Stimulated activated naive CD8-positive, alpha-beta T cell treated with anti-CD3 and anti-CD28 coated beads, Interleukin-15, Interleukin-2, amounts not matched to agents 100 ng/mL and 50 ng/mL, for 24 hours (primary cell): ENCODE measurements around the gene SYNPR.
"Not testable (repeated sequence)": the region's sequence is repeated elsewhere in the genome, so short reads cannot be mapped to it uniquely, and the experiment has no call there.

ENCODE experiments used
- H3K27ac Mint-ChIP-seq: one replicate; pipeline ENCODE4 v1.8.0; 2021; ENCODE audit warnings: mild to moderate bottlenecking, mixed read lengths
- H3K27me3 Mint-ChIP-seq: one replicate; pipeline ENCODE4 v1.8.0; 2021; ENCODE audit warnings: mixed read lengths
- H3K36me3 Mint-ChIP-seq: one replicate; pipeline ENCODE4 v1.8.0; 2021; ENCODE audit warnings: low read depth, mixed read lengths
- H3K4me1 Mint-ChIP-seq: one replicate; pipeline ENCODE4 v1.8.0; 2021; ENCODE audit warnings: low read depth, mixed read lengths
- H3K4me3 Mint-ChIP-seq: one replicate; pipeline ENCODE4 v1.8.0; 2021; ENCODE audit warnings: mild to moderate bottlenecking, mixed read lengths
- H3K9me3 Mint-ChIP-seq: one replicate; pipeline ENCODE4 v1.8.0; 2021; ENCODE audit warnings: mixed read lengths

The SYNPR gene

DNA sequence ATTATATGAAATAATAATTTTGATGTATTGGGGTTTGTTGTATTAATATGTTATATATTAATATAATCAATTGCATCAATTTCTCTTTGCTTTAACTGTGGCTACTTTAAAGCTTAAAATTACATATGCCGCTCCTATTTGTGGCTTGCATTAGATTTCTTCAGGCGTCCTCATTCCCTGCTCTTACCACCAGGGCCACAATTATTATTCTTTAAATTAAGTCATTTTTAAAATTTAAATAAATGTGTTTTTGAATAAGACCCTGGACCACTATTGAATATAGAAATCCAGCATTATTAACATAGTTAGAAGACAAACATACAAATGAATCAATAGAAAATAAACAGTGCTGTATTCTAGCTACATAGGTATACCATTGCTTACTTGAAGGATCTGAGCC, 318.9 kb downstream of the SYNPR start:
- Mint-ChIP-seq H3K36me3 (no peaks in the 10 kb centered on the region), H3K4me1 (no peaks in the 10 kb centered on the region), H3K27me3 (no peaks in the 10 kb centered on the region), H3K4me3 (no peak overlapping the region), H3K9me3 (peaks cover 3% of the 10 kb centered on the region), H3K27ac (no peak overlapping the region)

- no peaks in the 10 kb centered on the region for H3K36me3 Mint-ChIP-seq
- H3K27me3 Mint-ChIP-seq, result no peaks in the 10 kb centered on the region
- H3K9me3 Mint-ChIP-seq, result no peaks in the 10 kb centered on the region
- H3K4me1 Mint-ChIP-seq, result no peaks in the 10 kb centered on the region
- H3K27ac Mint-ChIP-seq, result no peak overlapping the region
- no peak overlapping the region for H3K4me3 Mint-ChIP-seq
Observed at GRCh38 chr3:63607716-63608115, 329.6 kb downstream of the SYNPR start.

- H3K4me3 Mint-ChIP-seq, result no peak overlapping the region
- no peaks in the 10 kb centered on the region for H3K9me3 Mint-ChIP-seq
- no peak overlapping the region for H3K27ac Mint-ChIP-seq
- H3K36me3 Mint-ChIP-seq, result no peaks in the 10 kb centered on the region
- no peaks in the 10 kb centered on the region for H3K27me3 Mint-ChIP-seq
- H3K4me1 Mint-ChIP-seq, result no peaks in the 10 kb centered on the region
Observed at GRCh38 chr3:63609408-63609807, 331.3 kb downstream of the SYNPR start.

DNA sequence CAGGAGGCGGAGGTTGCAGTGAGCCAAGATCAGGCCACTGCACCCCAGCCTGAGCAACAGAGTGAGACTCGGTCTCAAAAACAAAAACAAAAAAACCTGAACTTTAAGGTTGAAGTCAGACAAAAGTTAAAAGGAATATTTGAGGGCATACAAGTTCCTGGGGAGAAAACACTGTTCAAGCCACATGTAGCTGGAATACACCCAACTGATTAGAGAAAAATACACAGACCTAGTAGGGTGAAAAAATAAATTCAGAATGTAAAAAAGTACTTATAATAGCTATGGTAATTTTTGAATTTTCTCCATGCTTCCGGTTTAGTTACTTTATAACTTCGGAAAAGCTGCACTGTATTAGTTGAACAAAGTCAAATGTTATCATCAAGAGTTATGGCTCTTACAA, 331.7 kb downstream of the SYNPR start:
- Mint-ChIP-seq H3K9me3 (no peaks in the 10 kb centered on the region), H3K27ac (no peak overlapping the region), H3K36me3 (no peaks in the 10 kb centered on the region), H3K27me3 (no peaks in the 10 kb centered on the region), H3K4me1 (no peaks in the 10 kb centered on the region), H3K4me3 (no peak overlapping the region)

GRCh38 chr3:63611382-63611781, 333.3 kb downstream of the SYNPR start:
- Mint-ChIP-seq H3K27ac (no peak overlapping the region), H3K9me3 (no peaks in the 10 kb centered on the region), H3K36me3 (no peaks in the 10 kb centered on the region), H3K27me3 (no peaks in the 10 kb centered on the region), H3K4me3 (no peak overlapping the region), H3K4me1 (no peaks in the 10 kb centered on the region)

- no peaks in the 10 kb centered on the region for H3K4me1 Mint-ChIP-seq
- no peak overlapping the region for H3K4me3 Mint-ChIP-seq
- H3K9me3 Mint-ChIP-seq, result no peaks in the 10 kb centered on the region
- H3K27me3 Mint-ChIP-seq, result no peaks in the 10 kb centered on the region
- H3K27ac Mint-ChIP-seq, result no peak overlapping the region
- H3K36me3 Mint-ChIP-seq, result no peaks in the 10 kb centered on the region
Observed at GRCh38 chr3:63613561-63613960, 335.5 kb downstream of the SYNPR start.

DNA sequence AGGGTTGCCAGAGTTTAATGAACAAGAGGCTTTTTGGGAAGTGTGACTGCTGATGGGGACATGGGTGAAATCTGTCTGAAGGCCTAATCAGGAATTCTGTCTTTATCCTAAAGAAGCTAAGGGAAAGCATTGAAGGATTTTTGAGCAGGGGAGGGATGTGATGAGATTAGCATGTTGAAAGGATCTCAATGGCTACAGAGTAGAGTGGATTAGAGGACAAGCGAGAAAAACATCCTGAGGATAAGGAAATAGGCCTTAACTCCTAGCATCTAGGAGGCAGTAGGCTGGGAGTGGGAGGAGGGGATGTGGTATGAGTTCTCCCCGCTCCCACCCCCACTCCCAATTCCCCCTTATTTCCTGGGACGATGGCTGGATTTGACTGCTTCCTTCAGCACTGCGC, 339.3 kb downstream of the SYNPR start:
- Mint-ChIP-seq H3K4me1 (no peaks in the 10 kb centered on the region), H3K27ac (no peak overlapping the region), H3K27me3 (no peaks in the 10 kb centered on the region), H3K9me3 (peaks cover 5% of the 10 kb centered on the region), H3K4me3 (no peak overlapping the region), H3K36me3 (no peaks in the 10 kb centered on the region)

GRCh38 chr3:63624941-63625560, 346.9 kb downstream of the SYNPR start:
- H3K27ac Mint-ChIP-seq, result no peak overlapping the region

GRCh38 chr3:63631670-63632069, 353.6 kb downstream of the SYNPR start:
- Mint-ChIP-seq H3K36me3 (no peaks in the 10 kb centered on the region), H3K4me3 (no peak overlapping the region), H3K4me1 (no peaks in the 10 kb centered on the region), H3K27me3 (peaks cover 3% of the 10 kb centered on the region), H3K27ac (no peak overlapping the region), H3K9me3 (peaks cover 7% of the 10 kb centered on the region)

More at GRCh38 chr3:63624941-63625560, 346.9 kb downstream of the SYNPR start:
- H3K4me3 Mint-ChIP-seq, result no peak overlapping the region
- H3K27me3 Mint-ChIP-seq, result no peaks in the 10 kb centered on the region
- H3K9me3 Mint-ChIP-seq, result peaks cover 5% of the 10 kb centered on the region
- H3K36me3 Mint-ChIP-seq, result no peaks in the 10 kb centered on the region
- no peaks in the 10 kb centered on the region for H3K4me1 Mint-ChIP-seq

DNA sequence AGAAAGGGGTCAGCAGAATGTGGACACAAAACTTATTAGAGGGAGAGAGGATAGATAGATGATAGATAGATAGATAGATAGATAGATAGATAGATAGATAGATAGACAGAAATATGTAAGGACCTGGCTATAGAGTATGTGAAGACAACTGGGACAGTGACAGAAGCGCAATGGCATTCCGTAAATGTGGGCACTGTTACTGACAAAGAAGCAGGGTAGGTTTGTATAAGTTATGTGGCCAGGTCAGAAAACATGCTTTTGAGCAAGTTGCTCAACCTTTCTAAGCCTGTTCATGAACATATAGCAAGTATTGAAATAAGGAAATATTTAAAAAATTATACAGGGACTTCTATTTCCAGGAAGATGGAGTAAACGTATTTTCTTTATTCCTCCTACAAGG, 357.1 kb downstream of the SYNPR start:
- Mint-ChIP-seq H3K4me3 (no peak overlapping the region), H3K4me1 (no peaks in the 10 kb centered on the region), H3K27ac (no peak overlapping the region), H3K36me3 (no peaks in the 10 kb centered on the region), H3K9me3 (peaks cover 15% of the 10 kb centered on the region), H3K27me3 (peaks cover 9% of the 10 kb centered on the region)

GRCh38 chr3:63639806-63640205, 361.7 kb downstream of the SYNPR start:
- H3K4me3 Mint-ChIP-seq, result no peak overlapping the region
- no peaks in the 10 kb centered on the region for H3K4me1 Mint-ChIP-seq
- H3K27ac Mint-ChIP-seq, result no peak overlapping the region
- H3K9me3 Mint-ChIP-seq, result peaks cover 20% of the 10 kb centered on the region
- no peaks in the 10 kb centered on the region for H3K36me3 Mint-ChIP-seq
- peaks cover 11% of the 10 kb centered on the region for H3K27me3 Mint-ChIP-seq

DNA sequence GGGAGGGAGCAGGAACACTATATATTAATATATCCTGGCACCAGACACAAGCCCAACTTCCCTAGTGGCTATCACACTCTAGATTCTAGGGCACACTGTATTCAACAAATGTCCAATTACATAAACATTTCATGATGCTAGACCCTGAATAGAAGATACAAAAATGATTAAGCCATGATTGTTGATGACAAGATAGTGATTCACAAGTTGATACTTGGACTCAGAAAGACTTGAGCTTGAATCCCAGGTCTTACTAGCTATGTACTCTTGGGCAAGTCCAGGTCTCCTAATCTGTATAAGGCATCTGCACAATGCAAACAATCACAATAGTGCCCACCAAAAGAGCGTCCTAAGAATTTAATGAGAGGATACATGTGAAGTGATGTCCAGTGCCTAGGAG, 364.4 kb downstream of the SYNPR start:
- Mint-ChIP-seq H3K27ac (no peak overlapping the region), H3K4me1 (no peaks in the 10 kb centered on the region), H3K36me3 (no peaks in the 10 kb centered on the region), H3K27me3 (peaks cover 12% of the 10 kb centered on the region), H3K4me3 (no peak overlapping the region), H3K9me3 (peaks cover 11% of the 10 kb centered on the region)

DNA sequence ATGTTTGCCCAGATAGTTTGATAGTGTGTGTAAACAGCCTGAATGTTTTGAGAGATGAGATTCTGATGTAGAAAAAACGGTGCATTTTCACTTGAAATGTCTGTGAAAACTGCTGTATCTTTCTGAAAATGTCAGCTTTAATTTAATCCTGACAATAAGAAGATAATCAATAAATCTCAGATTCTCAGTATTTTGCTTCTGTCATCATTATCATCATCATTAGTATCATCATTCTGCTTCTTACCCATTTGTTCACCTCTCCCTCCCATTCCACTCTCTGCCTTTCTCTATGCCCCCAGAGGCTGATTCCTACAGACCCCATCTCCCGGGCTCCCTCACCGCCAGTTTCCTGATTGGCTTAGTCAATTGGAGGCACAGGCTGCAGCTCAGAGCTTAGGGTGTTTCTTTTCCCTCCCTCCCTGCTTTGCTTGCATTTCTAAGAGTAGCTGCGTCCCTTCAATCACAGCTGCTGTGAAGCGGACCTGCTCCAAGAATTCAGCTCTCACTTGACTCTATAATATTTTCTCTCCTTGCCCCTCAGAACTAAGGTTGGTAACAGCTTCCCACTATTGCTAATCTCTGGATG, 366.2 kb downstream of the SYNPR start:
- no peak overlapping the region for H3K27ac Mint-ChIP-seq
- H3K9me3 Mint-ChIP-seq, result peaks cover 5% of the 10 kb centered on the region
- H3K27me3 Mint-ChIP-seq, result peaks cover 6% of the 10 kb centered on the region
- H3K4me3 Mint-ChIP-seq, result no peak overlapping the region
- no peaks in the 10 kb centered on the region for H3K36me3 Mint-ChIP-seq
- H3K4me1 Mint-ChIP-seq, result no peaks in the 10 kb centered on the region

GRCh38 chr3:63644928-63645781, 367.0 kb downstream of the SYNPR start:
- not testable (repeated sequence) for H3K36me3 Mint-ChIP-seq, H3K4me3 Mint-ChIP-seq, H3K4me1 Mint-ChIP-seq, H3K27ac Mint-ChIP-seq, H3K27me3 Mint-ChIP-seq, H3K9me3 Mint-ChIP-seq

DNA sequence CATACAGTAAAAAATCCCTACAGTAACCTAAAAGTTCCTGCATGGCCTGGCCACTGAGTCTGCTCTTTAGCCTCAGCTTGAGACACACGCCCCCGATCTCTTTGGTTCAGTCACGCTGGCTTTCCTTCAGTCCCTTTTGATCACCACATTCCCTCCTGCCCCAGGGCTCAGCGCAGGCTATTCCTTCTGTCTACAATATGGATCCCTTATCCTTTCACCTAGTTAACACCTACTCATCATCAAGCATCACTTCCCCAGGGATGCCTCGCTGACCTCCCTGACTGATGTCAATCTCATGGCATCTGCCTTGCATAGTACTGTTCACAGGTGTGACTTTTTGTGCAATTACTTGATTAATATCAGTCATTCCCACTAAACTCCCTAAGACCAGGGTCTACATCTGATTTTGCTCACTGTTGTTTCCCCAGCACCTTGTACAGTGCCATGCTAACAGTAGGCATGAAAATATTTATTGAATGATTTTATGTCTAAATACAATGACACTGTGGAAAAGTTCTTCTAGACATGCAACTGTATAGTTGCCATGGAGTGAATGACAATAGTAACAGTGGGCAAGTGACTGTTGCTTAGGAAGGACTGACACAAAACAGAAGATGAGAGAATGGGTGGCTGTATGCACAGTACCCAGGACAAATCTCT, 374.1 kb downstream of the SYNPR start, which contains the start of gene SNTN:
Gene SNTN (plus strand): TSS at position 610 of the 660 bp plus-strand sequence. CDS start 13 bp downstream, at position 623.
- no peak within 1 kb of the TSS for H3K4me3 Mint-ChIP-seq
- no peaks in the 10 kb centered on the region for H3K4me1 Mint-ChIP-seq
- no peaks in the 10 kb centered on the region for H3K36me3 Mint-ChIP-seq
- no peaks in the 10 kb centered on the region for H3K27me3 Mint-ChIP-seq
- H3K9me3 Mint-ChIP-seq, result no peaks in the 10 kb centered on the region
- H3K27ac Mint-ChIP-seq, result no peak within 1 kb of the TSS
